Nephron progenitor cell (in vitro differentiated cells): ENCODE results near the gene MTF1.

Source experiments
- DNase-seq: peaks from one replicate; pipeline ENCODE4 v3.0.0; 2021
- H3K27ac Mint-ChIP-seq: 2 replicates; pipeline ENCODE4 v1.8.0; 2021; ENCODE audit warnings: mild to moderate bottlenecking, moderate library complexity, mixed read lengths
- H3K27me3 Mint-ChIP-seq: 2 replicates; pipeline ENCODE4 v1.8.0; 2021; ENCODE audit warnings: mild to moderate bottlenecking, low read depth, mixed read lengths; ENCODE audit not compliant: poor library complexity
- H3K36me3 Mint-ChIP-seq: 2 replicates; pipeline ENCODE4 v1.8.0; 2021; ENCODE audit warnings: low read depth, mixed read lengths
- H3K4me1 Mint-ChIP-seq: 2 replicates; pipeline ENCODE4 v1.8.0; 2021; ENCODE audit warnings: mixed read lengths
- H3K4me3 Mint-ChIP-seq: 2 replicates; pipeline ENCODE4 v1.8.0; 2021; ENCODE audit warnings: mild to moderate bottlenecking, moderate library complexity, mixed read lengths
- H3K9me3 Mint-ChIP-seq: 2 replicates; pipeline ENCODE4 v1.8.0; 2021; ENCODE audit warnings: mild to moderate bottlenecking, moderate library complexity, mixed read lengths
- CTCF ChIP-seq: fragments of 200-600 bp; sonication (generic); IDR thresholded peaks from 2 replicates; pipeline ENCODE4 v1.5.0; 2021; ENCODE audit warnings: antibody characterized with exemption

Gene MTF1

DNA sequence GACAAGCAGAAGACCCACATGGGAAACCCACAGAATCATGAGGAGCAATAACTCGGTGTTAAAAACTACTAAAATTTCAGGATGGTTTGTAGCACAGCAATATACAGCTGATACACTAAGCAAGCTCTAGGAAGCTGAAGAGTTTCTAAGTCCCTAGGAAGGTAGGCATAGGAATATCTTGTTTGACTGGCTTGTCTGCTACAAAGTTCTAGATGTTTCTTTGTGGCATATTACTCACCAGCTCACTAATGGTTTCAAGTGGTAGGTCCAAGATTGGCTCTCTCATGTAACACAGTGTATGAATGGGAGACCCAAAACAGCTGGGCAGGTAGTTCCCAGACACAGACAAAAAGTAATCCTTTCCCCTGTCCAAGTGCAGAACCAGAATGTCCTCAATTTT, 13.3 kb upstream of the MTF1 start:
- no peaks in the 10 kb centered on the region for H3K4me1 Mint-ChIP-seq

GRCh38 chr1:37868466-37868865, 9.1 kb upstream of the MTF1 start:
- peak overlapping the region; percentile 93 for H3K27ac Mint-ChIP-seq
- TF ChIP-seq CTCF = no peak
- H3K27me3 Mint-ChIP-seq = peaks cover 3% of the 10 kb centered on the region

More for the DNA sequence above, 13.3 kb upstream of the MTF1 start:
- H3K27me3 Mint-ChIP-seq = no peaks in the 10 kb centered on the region
- H3K36me3 Mint-ChIP-seq = peaks cover 33% of the 10 kb centered on the region
- DNase-seq = no peak
- H3K27ac Mint-ChIP-seq = no peak overlapping the region
- H3K4me3 Mint-ChIP-seq = no peak overlapping the region
- H3K9me3 Mint-ChIP-seq = no peaks in the 10 kb centered on the region
- no peak for TF ChIP-seq CTCF

DNA sequence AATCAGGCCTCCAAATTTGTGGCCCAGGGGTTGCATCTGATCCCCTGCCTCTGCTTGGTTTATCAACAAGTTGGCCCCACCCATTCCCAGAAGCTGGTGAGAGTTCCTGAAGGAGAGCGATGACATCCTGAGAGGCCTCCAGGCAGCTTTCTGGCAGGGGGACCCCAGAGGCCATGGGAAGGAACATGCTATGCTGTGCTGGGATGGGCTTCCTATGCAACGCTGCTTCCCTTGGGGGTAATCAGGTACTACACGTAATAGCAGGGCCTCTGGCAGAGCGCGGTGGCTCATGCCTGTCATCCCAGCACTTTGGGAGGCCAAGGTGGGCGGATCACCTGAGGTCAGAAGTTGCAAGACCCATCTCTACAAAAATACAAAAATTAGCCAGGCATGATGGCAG, 8.4 kb upstream of the MTF1 start:
- Mint-ChIP-seq H3K36me3 (peaks cover 37% of the 10 kb centered on the region), H3K27me3 (peaks cover 3% of the 10 kb centered on the region), H3K9me3 (no peaks in the 10 kb centered on the region), H3K4me1 (no peaks in the 10 kb centered on the region), H3K4me3 (no peak overlapping the region), H3K27ac (no peak overlapping the region)
- TF ChIP-seq CTCF = no peak
- no peak for DNase-seq

More at GRCh38 chr1:37868466-37868865, 9.1 kb upstream of the MTF1 start:
- Mint-ChIP-seq H3K9me3 (no peaks in the 10 kb centered on the region), H3K4me3 (no peak overlapping the region), H3K36me3 (peaks cover 37% of the 10 kb centered on the region), H3K4me1 (no peaks in the 10 kb centered on the region)
- no peak for DNase-seq

GRCh38 chr1:37866491-37866890, 7.1 kb upstream of the MTF1 start:
- Mint-ChIP-seq H3K36me3 (peaks cover 41% of the 10 kb centered on the region), H3K27ac (peak overlapping the region; percentile 67), H3K27me3 (peaks cover 3% of the 10 kb centered on the region), H3K4me1 (no peaks in the 10 kb centered on the region), H3K9me3 (no peaks in the 10 kb centered on the region), H3K4me3 (no peak overlapping the region)
- no peak for DNase-seq
- TF ChIP-seq CTCF = no peak

GRCh38 chr1:37865348-37866120, 6.1 kb upstream of the MTF1 start:
- H3K4me1 Mint-ChIP-seq = peaks cover 3% of the 10 kb centered on the region
- H3K36me3 Mint-ChIP-seq = peaks cover 41% of the 10 kb centered on the region
- H3K4me3 Mint-ChIP-seq = no peak overlapping the region
- no peak overlapping the region for H3K27ac Mint-ChIP-seq
- peaks cover 3% of the 10 kb centered on the region for H3K27me3 Mint-ChIP-seq
- TF ChIP-seq CTCF = no peak
- no peak for DNase-seq
- H3K9me3 Mint-ChIP-seq = no peaks in the 10 kb centered on the region

- Mint-ChIP-seq H3K27me3 (peaks cover 3% of the 10 kb centered on the region), H3K36me3 (peaks cover 28% of the 10 kb centered on the region), H3K4me3 (no peak overlapping the region), H3K4me1 (peaks cover 22% of the 10 kb centered on the region), H3K27ac (no peak overlapping the region), H3K9me3 (no peaks in the 10 kb centered on the region)
- TF ChIP-seq CTCF = no peak
- no peak for DNase-seq
Measured at GRCh38 chr1:37862330-37862729, 2.9 kb upstream of the MTF1 start.
